Astrocyte of the cerebellum (primary cell): ENCODE results near the gene LCN12.

Experiments used
- DNase-seq: peaks from one replicate; pipeline ENCODE4 v3.0.0-alpha.2; 2011; ENCODE audit warnings: low read depth
- H3K4me3 ChIP-seq: 2 replicates; pipeline ENCODE4 v1.5.1; 2011; ENCODE audit warnings: mild to moderate bottlenecking, low read depth, low read length, moderate library complexity
- CTCF ChIP-seq: IDR thresholded peaks from 2 replicates; pipeline ENCODE4 v1.5.1; 2012; ENCODE audit warnings: low read length, low read depth, moderate library complexity, mild to moderate bottlenecking; ENCODE audit errors: missing control alignments
- in situ Hi-C: cut with HindIII; loops from 2 replicates; pipeline ENCODE4 v1.10.0; 2017; ENCODE audit warnings: low sequenced_read_pairs

LCN12 gene

GRCh38 chr9:136962701-136963248 is 10.7 kb downstream of the LCN12 start:
- H3K4me3 ChIP-seq, result no peak overlapping the region
- no peak for DNase-seq
- no peak for TF ChIP-seq CTCF
- in situ Hi-C loops, result no loop called here

GRCh38 chr9:136963341-136963740 is 11.3 kb downstream of the LCN12 start:
- TF ChIP-seq CTCF, result no peak
- H3K4me3 ChIP-seq, result no peak overlapping the region
- in situ Hi-C loops, result no loop called here
- no peak for DNase-seq

DNA sequence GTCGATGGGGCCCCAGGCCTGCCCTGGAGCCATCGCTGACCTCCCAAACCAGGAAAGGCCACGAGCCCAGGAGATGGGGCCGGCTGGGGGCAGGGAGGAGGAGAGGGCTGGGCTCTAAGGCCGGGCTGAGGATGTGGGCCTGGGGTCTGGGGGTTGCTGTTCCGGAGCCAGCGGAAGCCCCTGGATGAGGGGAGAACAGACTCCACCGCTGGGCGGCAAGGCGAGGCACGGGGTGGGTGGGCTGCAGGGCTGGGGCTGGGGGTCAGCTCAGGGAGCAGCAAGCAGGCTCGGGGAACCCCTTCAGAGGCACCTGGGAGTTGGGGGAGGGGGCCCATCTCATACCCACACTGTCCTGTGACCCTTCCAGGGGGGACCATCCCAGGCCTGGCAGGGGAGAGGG is 11.7 kb downstream of the LCN12 start:
- in situ Hi-C loops, result no loop called here
- no peak for TF ChIP-seq CTCF
- no peak overlapping the region for H3K4me3 ChIP-seq
- DNase-seq, result no peak

- TF ChIP-seq CTCF, result no peak
- in situ Hi-C loops, result no loop called here
- no peak for DNase-seq
- H3K4me3 ChIP-seq, result no peak overlapping the region
Measured at GRCh38 chr9:136964171-136964689, 12.2 kb downstream of the LCN12 start.

DNA sequence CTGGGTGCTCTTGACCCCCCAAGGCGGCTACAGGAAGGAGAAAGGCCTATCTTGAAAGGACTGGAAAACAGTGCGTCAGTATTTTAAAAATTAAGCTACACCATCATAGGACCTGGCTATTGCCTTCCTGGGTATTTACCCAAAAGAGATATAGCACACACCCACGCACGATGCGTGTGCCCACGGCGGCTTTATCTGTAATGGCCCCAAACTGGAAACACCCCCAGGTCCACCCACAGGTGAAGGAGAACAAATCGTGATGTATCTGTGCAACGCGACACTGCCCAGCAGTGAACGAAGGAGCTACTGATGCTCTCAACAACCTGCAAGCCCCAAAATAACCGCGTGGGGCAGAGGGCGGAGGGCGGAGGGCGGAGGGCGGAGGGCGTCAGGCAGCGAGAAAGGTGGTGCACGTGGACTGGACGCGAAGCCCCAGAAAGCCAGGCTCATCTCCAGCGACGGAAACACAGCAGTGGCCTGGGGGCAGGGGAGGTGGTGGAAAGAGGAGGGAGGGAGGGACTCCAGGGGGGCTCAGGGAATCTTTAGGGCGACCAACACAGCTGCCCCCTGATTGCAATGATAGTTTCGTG is 12.9 kb downstream of the LCN12 start:
- H3K4me3 ChIP-seq, result no peak overlapping the region
- no peak for TF ChIP-seq CTCF
- DNase-seq, result no peak
- in situ Hi-C loops, result no loop called here

DNA sequence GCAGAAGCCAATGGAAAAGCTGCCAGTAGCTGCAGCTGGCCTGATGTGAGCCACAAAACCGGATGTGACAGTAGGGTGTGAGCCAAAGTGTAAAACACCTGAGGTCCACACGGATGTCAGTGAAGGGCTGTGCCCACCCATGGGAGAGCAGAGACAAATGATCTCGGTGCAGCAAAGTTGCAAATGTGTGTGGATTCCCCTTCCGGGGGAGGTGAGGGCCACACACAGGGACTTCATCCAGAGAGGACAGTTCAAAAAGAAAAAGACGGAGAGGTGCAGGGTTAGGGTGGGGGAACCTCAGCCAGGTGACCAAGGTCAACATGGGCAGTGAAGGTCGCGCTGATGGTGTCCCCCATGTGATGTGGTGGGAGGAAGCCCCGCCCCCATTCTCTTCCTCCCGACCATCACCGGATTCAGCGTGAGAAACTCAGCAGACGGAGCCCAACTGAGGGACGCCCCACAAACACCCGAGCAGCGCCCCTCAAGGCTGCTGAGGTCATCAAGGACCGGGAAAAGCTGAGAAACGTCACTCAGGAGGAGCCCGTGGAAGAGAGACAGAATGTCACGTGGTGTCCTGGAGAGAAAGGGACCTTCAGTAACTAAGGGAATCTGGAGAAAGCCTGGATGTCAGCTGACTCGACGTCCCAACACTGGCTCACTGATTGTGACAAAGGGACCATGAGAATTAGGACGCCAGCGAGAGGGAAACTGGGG is 13.9 kb downstream of the LCN12 start:
- TF ChIP-seq CTCF, result no peak
- in situ Hi-C loops, result no loop called here
- H3K4me3 ChIP-seq, result no peak overlapping the region
- DNase-seq, result no peak
